NCI-H1092 treated with DMSO at 0.1 percent for 48 hours (cell line): Measurements from ENCODE around the gene SHH.
"Not testable (repeated sequence)": the region's sequence is repeated elsewhere in the genome, so short reads cannot be mapped to it uniquely, and the experiment has no call there.

Experiments used
- DNase-seq: peaks from one replicate; lab custom pipeline; 2025; lab: John Stamatoyannopoulos, UW

The SHH gene

GRCh38 chr7:155842496-155843265 is 30.4 kb upstream of the SHH start:
- DNase-seq: no peak

GRCh38 chr7:155840909-155841308 is 28.6 kb upstream of the SHH start:
- no peak for DNase-seq

- no peak for DNase-seq
Measured at GRCh38 chr7:155840262-155840885, 28.1 kb upstream of the SHH start.

GRCh38 chr7:155839461-155839860 is 27.2 kb upstream of the SHH start:
- DNase-seq: no peak

GRCh38 chr7:155838312-155838711 is 26.0 kb upstream of the SHH start:
- DNase-seq: not testable (repeated sequence)

GRCh38 chr7:155837126-155837479 is 24.8 kb upstream of the SHH start:
- DNase-seq: no peak

GRCh38 chr7:155836216-155837125 is 24.2 kb upstream of the SHH start:
- DNase-seq: no peak

GRCh38 chr7:155835446-155836215 is 23.4 kb upstream of the SHH start:
- DNase-seq: no peak

- DNase-seq: no peak
Measured at GRCh38 chr7:155834486-155835048, 22.3 kb upstream of the SHH start.

- no peak for DNase-seq
Measured at GRCh38 chr7:155833651-155834050, 21.4 kb upstream of the SHH start.

- DNase-seq: no peak
Measured at GRCh38 chr7:155832581-155832981, 20.3 kb upstream of the SHH start.

- DNase-seq: no peak
Measured at GRCh38 chr7:155831807-155832524, 19.7 kb upstream of the SHH start.

GRCh38 chr7:155830961-155831806 is 18.9 kb upstream of the SHH start:
- no peak for DNase-seq

GRCh38 chr7:155829796-155830470 is 17.7 kb upstream of the SHH start:
- no peak for DNase-seq

- DNase-seq: no peak
Measured at GRCh38 chr7:155825336-155825735, 13.1 kb upstream of the SHH start.

- no peak for DNase-seq
Measured at GRCh38 chr7:155824227-155824886, 12.1 kb upstream of the SHH start.

GRCh38 chr7:155821851-155822250 is 9.6 kb upstream of the SHH start:
- DNase-seq: no peak

GRCh38 chr7:155820788-155821187 is 8.5 kb upstream of the SHH start:
- DNase-seq: no peak

- no peak for DNase-seq
Measured at GRCh38 chr7:155820246-155820645, 8.0 kb upstream of the SHH start.
